ENCODE results near the gene MOB4.

GRCh38 chr2:197575987-197576386 lies 60.1 kb downstream of the MOB4 start:
- TF ChIP-seq CTCF (IDR thresholded peaks at IDR 0.05): no peak
- TF ChIP-seq EP300 (IDR thresholded peaks at IDR 0.05; ENCODE audit: borderline replicate concordance in 1 of 2, low read depth in 1 of 2, low read length in 1 of 2): no peak
- no peak for TF ChIP-seq EZH2phosphoT487 (IDR thresholded peaks at IDR 0.05; ENCODE audit: borderline replicate concordance, low read depth)
- TF ChIP-seq TAF1 (IDR thresholded peaks at IDR 0.05; ENCODE audit: borderline replicate concordance, low read depth, low read length): no peak
- no peak for TF ChIP-seq SMC3 (IDR thresholded peaks at IDR 0.05; ENCODE audit: low read depth, low read length)
- no peak for TF ChIP-seq YY1 (IDR thresholded peaks at IDR 0.05; ENCODE audit: low read depth)
- TF ChIP-seq TCF12 (IDR thresholded peaks at IDR 0.05): no peak
- TF ChIP-seq POLR2AphosphoS5 (IDR thresholded peaks at IDR 0.05; ENCODE audit: low read depth, low read length): no peak
- TF ChIP-seq IRF3 (IDR thresholded peaks at IDR 0.05; ENCODE audit: low read depth, low read length): no peak
- no peak for TF ChIP-seq SIN3A (IDR thresholded peaks at IDR 0.05; ENCODE audit: borderline replicate concordance, low read depth, low read length)
- TF ChIP-seq, protein P1, sequence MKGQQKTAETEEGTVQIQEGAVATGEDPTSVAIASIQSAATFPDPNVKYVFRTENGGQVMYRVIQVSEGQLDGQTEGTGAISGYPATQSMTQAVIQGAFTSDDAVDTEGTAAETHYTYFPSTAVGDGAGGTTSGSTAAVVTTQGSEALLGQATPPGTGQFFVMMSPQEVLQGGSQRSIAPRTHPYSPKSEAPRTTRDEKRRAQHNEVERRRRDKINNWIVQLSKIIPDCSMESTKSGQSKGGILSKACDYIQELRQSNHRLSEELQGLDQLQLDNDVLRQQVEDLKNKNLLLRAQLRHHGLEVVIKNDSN (IDR thresholded peaks at IDR 0.05; ENCODE audit: borderline replicate concordance, low read depth): no peak
- TF ChIP-seq, protein P2, sequence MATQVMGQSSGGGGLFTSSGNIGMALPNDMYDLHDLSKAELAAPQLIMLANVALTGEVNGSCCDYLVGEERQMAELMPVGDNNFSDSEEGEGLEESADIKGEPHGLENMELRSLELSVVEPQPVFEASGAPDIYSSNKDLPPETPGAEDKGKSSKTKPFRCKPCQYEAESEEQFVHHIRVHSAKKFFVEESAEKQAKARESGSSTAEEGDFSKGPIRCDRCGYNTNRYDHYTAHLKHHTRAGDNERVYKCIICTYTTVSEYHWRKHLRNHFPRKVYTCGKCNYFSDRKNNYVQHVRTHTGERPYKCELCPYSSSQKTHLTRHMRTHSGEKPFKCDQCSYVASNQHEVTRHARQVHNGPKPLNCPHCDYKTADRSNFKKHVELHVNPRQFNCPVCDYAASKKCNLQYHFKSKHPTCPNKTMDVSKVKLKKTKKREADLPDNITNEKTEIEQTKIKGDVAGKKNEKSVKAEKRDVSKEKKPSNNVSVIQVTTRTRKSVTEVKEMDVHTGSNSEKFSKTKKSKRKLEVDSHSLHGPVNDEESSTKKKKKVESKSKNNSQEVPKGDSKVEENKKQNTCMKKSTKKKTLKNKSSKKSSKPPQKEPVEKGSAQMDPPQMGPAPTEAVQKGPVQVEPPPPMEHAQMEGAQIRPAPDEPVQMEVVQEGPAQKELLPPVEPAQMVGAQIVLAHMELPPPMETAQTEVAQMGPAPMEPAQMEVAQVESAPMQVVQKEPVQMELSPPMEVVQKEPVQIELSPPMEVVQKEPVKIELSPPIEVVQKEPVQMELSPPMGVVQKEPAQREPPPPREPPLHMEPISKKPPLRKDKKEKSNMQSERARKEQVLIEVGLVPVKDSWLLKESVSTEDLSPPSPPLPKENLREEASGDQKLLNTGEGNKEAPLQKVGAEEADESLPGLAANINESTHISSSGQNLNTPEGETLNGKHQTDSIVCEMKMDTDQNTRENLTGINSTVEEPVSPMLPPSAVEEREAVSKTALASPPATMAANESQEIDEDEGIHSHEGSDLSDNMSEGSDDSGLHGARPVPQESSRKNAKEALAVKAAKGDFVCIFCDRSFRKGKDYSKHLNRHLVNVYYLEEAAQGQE (IDR thresholded peaks at IDR 0.05; ENCODE audit: low read depth, low read length): no peak
